Psoas muscle (tissue), 8 donors: ENCODE data around the gene RRP1B. TPM values are rescaled to one million over a fixed set of nuclear protein-coding genes. Genes with fewer than 3 reads are reported as not detected.

Experiments used
- ATAC-seq, 4 donors: fragments of 200-7000 bp; cut with Tn5 transposase; one replicate each; pipeline ENCODE4 v1.9.1; 2020; ENCODE audit warnings: moderate library complexity in 3 of 4, mild to moderate bottlenecking in 2 of 4
- DNase-seq, 2 donors: peaks; one replicate each; pipeline ENCODE4 v3.0.0-alpha.2; 2020
- H3K27ac ChIP-seq: fragments of 200-600 bp; one replicate; pipeline ENCODE4 v1.8.0; 2022
- H3K27me3 ChIP-seq, 3 donors: fragments of 200-600 bp in 1 of 3; one replicate each; pipeline versions ENCODE4 v1.6.1 to v1.8.0; 2013 to 2022; ENCODE audit warnings: low read length in 2 of 3, mild to moderate bottlenecking in 2 of 3, moderate library complexity in 1 of 3; ENCODE audit not compliant: insufficient read depth in 3 of 3
- H3K36me3 ChIP-seq, 2 donors: fragments of 200-600 bp in 1 of 2; one replicate each; pipeline versions ENCODE4 v1.6.1 to v1.8.0; 2013 to 2022; ENCODE audit warnings: low read depth in 1 of 2, mild to moderate bottlenecking in 1 of 2, moderate library complexity in 1 of 2; ENCODE audit not compliant: insufficient read depth in 1 of 2
- H3K4me1 ChIP-seq: fragments of 200-600 bp; one replicate; pipeline ENCODE4 v1.8.0; 2022
- H3K4me3 ChIP-seq: fragments of 200-600 bp; one replicate; pipeline ENCODE4 v1.8.0; 2022; ENCODE audit warnings: mild to moderate bottlenecking
- H3K9me3 ChIP-seq: fragments of 200-600 bp; one replicate; pipeline ENCODE4 v1.8.0; 2022
- CTCF ChIP-seq: fragments of 200-600 bp; IDR thresholded peaks from one replicate; pipeline ENCODE4 v1.8.0; 2022; ENCODE audit warnings: antibody characterized with exemption
- WGBS, 3 donors: extraction: QIAGEN DNeasy Blood & Tissue Kit; methylation state at CpG; one replicate each; pipeline versions ENCODE4 v1.1.6 to v1.1.7; 2013; 5-methylcytosine and 5-hydroxymethylcytosine counted together
- intact Hi-C, 2 donors: fragments of 100-400 bp; cut with DNase I; formaldehyde crosslinking; loops; one replicate each; pipeline versions ENCODE4 v1.11.0 to v1.14.2; 2022
- polyA plus RNA-seq, 3 donors: library from polyadenylated mRNA; stranded (reverse); fragments of 200-250 nt; gene quantifications; one replicate each; pipeline ENCODE4 v1.2.3, GENCODE V29; 2013
- total RNA-seq, 4 donors: library from RNA; stranded (reverse); fragmentation: NEBNext Ultra II Directional in 2 of 4; extraction: Animal tissue kit (Norgen Biotek cat#: 25700) in 2 of 4; gene quantifications; one replicate each; pipeline versions ENCODE4 v1.2.1 to v1.2.4, GENCODE V29; 2021 to 2023
- donor health status: healthy with polysubstance abuse.
- donor health status: DM: no; HTN: no; CAD: no; lungs with moderate emphysema.
- donor health status: Bipolar disorder and iron deficiency.
- donor health status: healthy.
- donor health status: DM: yes; HTN: yes; CAD: no.
- donor health status: DM: no; HTN: no; CAD: no.
- donor health status: DM: no; HTN: no; CAD: no.
- donor health status: DM: yes; HTN: yes; CAD: no.

Gene RRP1B
- total and polyA plus RNA-seq, 7 donors = 6.0 to 21.6 (median 20.2) TPM

- Histone ChIP-seq H3K27ac (no peak overlapping the region), H3K4me3 (no peak overlapping the region), H3K4me1 (peaks cover 43% of the 10 kb centered on the region), H3K27me3 (no peaks in the 10 kb centered on the region), H3K9me3 (no peaks in the 10 kb centered on the region), H3K36me3 (peaks cover 0 to 12% of the 10 kb centered on the region in 2 donors)
- TF ChIP-seq CTCF = no peak
- intact Hi-C loops = loop anchor here in 1 of 2 donors (5.0 kb wide), 1 partner anchor 61 kb away; no protein-coding TSS in a partner anchor
- 84 to 94% (median 87%) methylated on average over 12 of the region's 12 CpGs for WGBS, 3 donors
- DNase-seq (no peak), ATAC-seq (no peak)
Measured at GRCh38 chr21:43723648-43724047, 64.3 kb downstream of the RRP1B start.

DNA sequence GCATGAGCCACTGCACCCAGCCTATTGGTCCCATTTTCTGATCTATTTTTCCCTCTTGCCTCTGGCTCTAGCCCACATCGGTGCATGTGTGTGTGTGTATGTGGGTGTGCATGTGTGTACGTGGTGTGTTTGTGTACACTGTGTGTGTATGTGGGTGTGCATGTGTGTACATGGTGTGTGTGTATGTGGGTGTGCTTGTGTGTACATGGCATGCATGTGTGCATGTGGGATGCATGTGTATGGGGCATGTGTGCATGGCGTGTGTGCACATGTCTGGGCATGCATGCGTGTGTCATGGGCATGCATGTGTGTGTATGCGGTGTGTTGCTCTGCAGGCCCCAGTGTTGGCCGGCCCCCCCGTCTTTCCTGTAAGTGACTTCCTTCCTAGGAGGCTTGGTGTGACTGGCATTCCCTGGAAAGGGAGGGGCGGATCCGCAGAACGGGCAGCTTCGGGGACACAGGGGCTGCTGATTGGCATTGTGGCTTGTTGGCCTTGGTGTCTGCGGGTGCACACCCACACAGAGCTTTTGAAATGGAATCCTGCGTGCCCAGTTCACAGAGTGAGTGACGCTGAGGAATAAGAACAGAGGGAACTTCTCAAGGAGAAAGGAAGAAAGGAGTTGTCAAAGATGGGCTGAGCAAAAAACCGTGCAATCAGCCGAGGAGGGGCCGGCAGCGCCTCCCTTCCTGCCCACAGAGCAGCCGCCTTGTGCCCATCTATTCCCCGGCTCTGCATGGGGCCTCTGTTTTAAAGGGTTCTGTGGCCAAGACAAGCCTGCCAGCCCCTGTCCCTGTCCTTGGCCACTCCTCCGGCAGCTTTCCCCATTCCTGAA, 67.5 kb downstream of the RRP1B start:
- TF ChIP-seq CTCF = no peak
- intact Hi-C loops = no loop called here
- Histone ChIP-seq H3K36me3 (peaks cover 0 to 12% of the 10 kb centered on the region in 2 donors), H3K9me3 (no peaks in the 10 kb centered on the region), H3K4me1 (peaks cover 41% of the 10 kb centered on the region), H3K27ac (peak overlapping the region; percentile 66), H3K27me3 (no peaks in the 10 kb centered on the region), H3K4me3 (no peak overlapping the region)
- ATAC-seq = no peak
- peak; percentile 52 to 60 for DNase-seq
- 40 to 64% (median 45%) methylated on average over 21 of the region's 21 CpGs for WGBS, 3 donors

DNA sequence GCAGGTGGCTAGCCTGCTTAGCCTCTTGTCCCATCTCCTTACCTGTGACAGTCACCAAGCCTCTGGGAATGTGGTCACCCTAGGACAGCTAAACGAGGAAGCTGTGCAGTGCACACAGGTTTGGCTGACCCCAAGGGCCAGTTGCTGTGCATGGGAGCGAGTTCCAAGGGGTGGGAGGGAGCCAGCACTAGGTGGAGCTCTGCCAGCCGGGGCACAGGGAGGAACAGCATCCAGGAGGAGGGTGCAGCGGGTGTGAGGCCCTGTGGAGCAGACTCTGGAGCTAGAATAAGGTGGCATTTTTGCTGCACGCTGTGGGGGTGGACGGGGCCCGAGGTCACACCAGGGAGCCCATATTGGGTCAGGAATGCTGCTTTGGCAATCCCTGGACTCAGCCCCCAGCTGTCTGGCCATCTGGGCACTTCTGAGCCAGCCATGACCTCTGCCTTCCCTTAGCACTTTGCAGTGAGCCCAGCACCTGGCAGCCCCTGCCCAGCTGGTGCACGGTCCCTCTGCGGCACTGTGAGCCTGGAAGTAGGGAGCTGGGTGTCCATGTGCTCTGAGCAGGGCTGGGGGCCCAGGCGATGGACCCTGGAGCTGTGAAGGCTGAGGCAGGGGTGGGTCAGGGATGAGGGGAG, 68.3 kb downstream of the RRP1B start:
- peak; percentile 37 to 63 (median 60) for ATAC-seq
- Histone ChIP-seq H3K4me1 (peaks cover 48% of the 10 kb centered on the region), H3K4me3 (no peak overlapping the region), H3K27me3 (no peaks in the 10 kb centered on the region), H3K36me3 (peaks cover 0 to 12% of the 10 kb centered on the region in 2 donors), H3K27ac (peak overlapping the region; percentile 66), H3K9me3 (no peaks in the 10 kb centered on the region)
- intact Hi-C loops = no loop called here
- 15 to 25% (median 22%) methylated on average over 10 of the region's 10 CpGs for WGBS, 3 donors
- peak; percentile 58 to 81 for DNase-seq
- TF ChIP-seq CTCF = no peak

DNA sequence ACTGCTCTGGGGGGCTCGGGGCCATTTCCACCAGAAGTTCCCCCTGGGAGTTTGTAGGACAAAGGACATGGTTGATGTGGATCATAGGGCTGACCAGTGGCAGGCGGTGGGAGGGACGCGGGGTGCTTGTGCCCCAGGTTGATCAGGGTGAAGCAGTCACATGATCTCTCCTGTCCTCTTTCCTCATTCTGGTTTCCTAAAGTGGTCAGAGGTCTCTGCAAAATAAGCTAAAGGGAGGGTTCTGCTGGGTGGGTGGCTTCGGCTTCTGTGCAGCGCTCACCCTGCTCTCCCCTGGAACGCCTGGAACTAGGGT, 68.8 kb downstream of the RRP1B start:
- Histone ChIP-seq H3K9me3 (no peaks in the 10 kb centered on the region), H3K4me1 (peaks cover 49% of the 10 kb centered on the region), H3K36me3 (peaks cover 0 to 12% of the 10 kb centered on the region in 2 donors), H3K27ac (peak overlapping the region; percentile 66), H3K4me3 (peak overlapping the region; percentile 60), H3K27me3 (no peaks in the 10 kb centered on the region)
- no peak for TF ChIP-seq CTCF
- WGBS, 3 donors = 10 to 26% (median 15%) methylated on average over 6 to 7 of the region's 7 CpGs
- peak; percentile 10 to 54 (median 38) for ATAC-seq
- intact Hi-C loops = no loop called here
- DNase-seq = no peak
